Activated CD8-positive, alpha-beta memory T cell treated with anti-CD3 and anti-CD28 coated beads, Interleukin-2, amount 50 U/mL, for 1 hour (primary cell): ENCODE data around the gene RAP1B.

Experiments
- DNase-seq: peaks from one replicate; pipeline ENCODE4 v3.0.0-alpha.2; 2020; ENCODE audit errors: extremely low read depth

Gene RAP1B

DNA sequence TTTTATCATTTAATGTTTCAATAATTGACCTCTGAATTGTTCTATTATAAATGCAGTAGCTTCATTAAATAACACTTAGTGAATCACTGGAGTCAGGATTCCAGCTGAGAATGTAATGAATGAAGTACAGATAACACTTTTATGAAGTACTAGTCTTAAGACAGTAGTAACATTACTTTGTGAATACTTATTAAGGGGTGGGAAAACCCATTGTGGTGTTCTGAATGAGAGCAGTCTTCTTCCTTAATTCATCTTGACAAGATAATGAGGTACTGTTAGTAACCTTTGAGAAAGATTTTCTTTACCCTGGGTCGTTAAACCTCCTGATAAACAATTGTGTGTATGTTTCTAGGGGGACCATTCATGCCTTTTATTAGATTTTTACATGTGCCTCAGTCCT, 88.8 kb downstream of the RAP1B start:
- no peak for DNase-seq
